Smooth muscle cell (in vitro differentiated cells): Measurements from ENCODE around the gene HOXB5. TPM values are rescaled to one million over a fixed set of nuclear protein-coding genes. Genes with fewer than 3 reads are reported as not detected.

Source experiments
- DNase-seq: peaks from one replicate; lab custom pipeline; 2025; ENCODE audit not compliant: unreplicated experiment; lab: John Stamatoyannopoulos, UW
- H2AFZ ChIP-seq: fragments of 200-600 bp; sonication (generic); 2 replicates; pipeline ENCODE4 v1.6.0; 2016; ENCODE audit warnings: antibody characterized with exemption, low read depth, mild to moderate bottlenecking
- H3F3A ChIP-seq: fragments of 200-600 bp; sonication (generic); 2 replicates; pipeline ENCODE4 v1.6.0; 2017; ENCODE audit warnings: antibody characterized with exemption, low read depth
- H3K27ac ChIP-seq: fragments of 200-600 bp; sonication (generic); 2 replicates; pipeline ENCODE4 v1.5.1; 2016; ENCODE audit warnings: low read depth, mild to moderate bottlenecking
- H3K27me3 ChIP-seq: fragments of 200-600 bp; sonication (generic); 2 replicates; pipeline ENCODE4 v1.6.1; 2016; ENCODE audit warnings: low read depth, mild to moderate bottlenecking
- H3K36me3 ChIP-seq: fragments of 200-600 bp; sonication (generic); 2 replicates; pipeline ENCODE4 v1.5.1; 2016; ENCODE audit warnings: low read depth
- H3K4me1 ChIP-seq: fragments of 200-600 bp; sonication (generic); 2 replicates; pipeline ENCODE4 v1.5.1; 2016; ENCODE audit warnings: low read depth
- H3K4me2 ChIP-seq: fragments of 200-600 bp; sonication (generic); 2 replicates; pipeline ENCODE4 v1.6.0; 2016; ENCODE audit warnings: mild to moderate bottlenecking
- H3K4me3 ChIP-seq: fragments of 200-600 bp; sonication (generic); 2 replicates; pipeline ENCODE4 v1.5.1; 2016; ENCODE audit warnings: mild to moderate bottlenecking
- H3K79me2 ChIP-seq: fragments of 200-600 bp; sonication (generic); 2 replicates; pipeline ENCODE4 v1.6.0; 2016; ENCODE audit warnings: low read depth, mild to moderate bottlenecking
- H3K9ac ChIP-seq: fragments of 200-600 bp; sonication (generic); 2 replicates; pipeline ENCODE4 v1.6.0; 2016; ENCODE audit warnings: low read depth
- H3K9me3 ChIP-seq: fragments of 200-600 bp; sonication (generic); replicated peaks from 2 replicates; pipeline ENCODE4 v1.5.1; 2016; ENCODE audit warnings: low read depth
- H4K20me1 ChIP-seq: fragments of 200-600 bp; sonication (generic); 2 replicates; pipeline ENCODE4 v1.6.0; 2016; ENCODE audit warnings: low read depth
- WGBS: methylation state at CpG from one replicate; pipeline ENCODE4 v1.1.7; 2016; ENCODE audit warnings: low lambda C conversion rate; 5-methylcytosine and 5-hydroxymethylcytosine counted together
- polyA plus RNA-seq: library from polyadenylated mRNA; unstranded; fragments of >200 nt; fragmentation: Nextera tagmentation; extraction: Ambion mirVana; gene quantifications from 2 replicates; pipeline ENCODE4 v1.2.1, GENCODE V29; 2016
- total RNA-seq: library from RNA; depleted of rRNA; stranded (reverse); fragments of >200 nt; gene quantifications from 2 replicates; pipeline ENCODE4 v1.2.3, GENCODE V29; 2014
- TF ChIP-seq, protein P1 (sequence below): fragments of 200-600 bp; sonication (generic); IDR thresholded peaks from 2 replicates; pipeline ENCODE4 v1.5.1; 2017; ENCODE audit warnings: borderline replicate concordance, mild to moderate bottlenecking, antibody characterized with exemption; ENCODE audit not compliant: insufficient read depth, poor library complexity, severe bottlenecking

Gene HOXB5
- total and polyA plus RNA-seq, 2 experiments from 2014 or later, result 0.49 to 1.8 TPM

DNA sequence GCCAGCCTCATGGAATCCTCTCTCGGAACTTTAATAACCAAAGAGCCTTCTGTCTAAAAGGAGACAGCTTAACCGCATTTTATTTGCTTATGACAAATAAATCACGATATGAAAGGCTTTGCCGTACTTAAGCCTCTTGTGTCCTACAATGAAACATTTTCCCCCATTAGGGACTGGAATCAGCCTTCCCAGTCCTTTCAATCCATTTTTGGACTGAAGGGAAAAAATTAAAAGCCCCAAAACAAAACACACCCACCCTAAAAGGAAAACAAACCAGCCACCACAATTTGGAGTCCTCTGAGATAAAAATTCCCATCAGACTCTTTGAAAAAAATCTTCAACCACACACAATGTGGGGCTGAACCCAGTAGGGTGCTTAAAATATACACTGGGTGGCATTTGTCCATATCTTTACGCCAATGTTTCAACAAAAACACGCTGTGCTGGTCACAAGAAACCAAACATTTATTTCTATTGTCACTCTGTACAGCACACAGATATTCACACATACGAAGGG lies 18.5 kb downstream of the HOXB5 start:
- TF ChIP-seq, protein P1, sequence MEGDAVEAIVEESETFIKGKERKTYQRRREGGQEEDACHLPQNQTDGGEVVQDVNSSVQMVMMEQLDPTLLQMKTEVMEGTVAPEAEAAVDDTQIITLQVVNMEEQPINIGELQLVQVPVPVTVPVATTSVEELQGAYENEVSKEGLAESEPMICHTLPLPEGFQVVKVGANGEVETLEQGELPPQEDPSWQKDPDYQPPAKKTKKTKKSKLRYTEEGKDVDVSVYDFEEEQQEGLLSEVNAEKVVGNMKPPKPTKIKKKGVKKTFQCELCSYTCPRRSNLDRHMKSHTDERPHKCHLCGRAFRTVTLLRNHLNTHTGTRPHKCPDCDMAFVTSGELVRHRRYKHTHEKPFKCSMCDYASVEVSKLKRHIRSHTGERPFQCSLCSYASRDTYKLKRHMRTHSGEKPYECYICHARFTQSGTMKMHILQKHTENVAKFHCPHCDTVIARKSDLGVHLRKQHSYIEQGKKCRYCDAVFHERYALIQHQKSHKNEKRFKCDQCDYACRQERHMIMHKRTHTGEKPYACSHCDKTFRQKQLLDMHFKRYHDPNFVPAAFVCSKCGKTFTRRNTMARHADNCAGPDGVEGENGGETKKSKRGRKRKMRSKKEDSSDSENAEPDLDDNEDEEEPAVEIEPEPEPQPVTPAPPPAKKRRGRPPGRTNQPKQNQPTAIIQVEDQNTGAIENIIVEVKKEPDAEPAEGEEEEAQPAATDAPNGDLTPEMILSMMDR, result no peak
- H3K9ac ChIP-seq, result no peak overlapping the region
- peaks cover 46% of the 10 kb centered on the region for H3K79me2 ChIP-seq

DNA sequence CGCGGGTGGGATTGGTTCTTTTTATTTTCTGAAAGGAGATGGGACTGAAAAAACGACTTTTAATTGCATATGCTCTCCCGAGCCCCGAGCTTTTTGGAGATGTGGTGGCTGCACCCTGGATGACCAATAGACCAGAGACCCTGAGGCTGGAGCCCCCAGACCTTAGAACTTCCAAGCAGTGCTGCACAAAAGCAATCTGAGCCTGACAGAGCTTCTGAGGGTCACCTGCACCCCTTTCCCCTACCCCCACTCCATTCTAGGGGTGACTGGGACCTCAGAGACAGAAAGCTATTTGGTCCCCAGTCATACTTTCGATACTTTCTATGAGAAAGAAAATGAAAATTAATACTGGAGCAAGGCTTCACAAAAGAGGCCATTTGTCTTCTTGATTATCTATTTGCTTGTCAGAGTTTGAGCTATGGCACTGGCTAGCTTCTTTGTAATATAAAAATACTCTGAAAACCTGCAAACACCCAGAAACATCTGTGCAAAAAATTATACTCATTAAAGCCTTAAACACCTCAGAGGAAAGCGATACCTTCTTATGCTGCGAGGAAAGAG lies 19.0 kb downstream of the HOXB5 start:
- Histone ChIP-seq H3K4me2 (peak overlapping the region; percentile 36), H3K36me3 (no peaks in the 10 kb centered on the region), H3K79me2 (peaks cover 48% of the 10 kb centered on the region), H3K4me1 (peaks cover 11% of the 10 kb centered on the region), H3K4me3 (no peak overlapping the region), H4K20me1 (peaks cover 97% of the 10 kb centered on the region), H3K9me3 (no peaks in the 10 kb centered on the region), H3K27ac (peak overlapping the region; percentile 1), H3K27me3 (peaks cover 88% of the 10 kb centered on the region), H2AFZ (no peak overlapping the region), H3K9ac (no peak overlapping the region), H3F3A (no peaks in the 10 kb centered on the region)
- TF ChIP-seq, protein P1, result no peak
- DNase-seq, result no peak
- WGBS, result 51% methylated on average over 8 of the region's 8 CpGs

More for the DNA sequence above, 18.5 kb downstream of the HOXB5 start:
- Histone ChIP-seq H3F3A (no peaks in the 10 kb centered on the region), H3K4me2 (peak overlapping the region; percentile 36), H3K4me1 (peaks cover 11% of the 10 kb centered on the region), H2AFZ (no peak overlapping the region), H3K36me3 (no peaks in the 10 kb centered on the region), H3K9me3 (no peaks in the 10 kb centered on the region), H3K27me3 (peaks cover 88% of the 10 kb centered on the region), H3K27ac (peak overlapping the region; percentile 1), H4K20me1 (peaks cover 97% of the 10 kb centered on the region), H3K4me3 (no peak overlapping the region)
- 61% methylated on average over 7 of the region's 7 CpGs for WGBS
- no peak for DNase-seq

DNA sequence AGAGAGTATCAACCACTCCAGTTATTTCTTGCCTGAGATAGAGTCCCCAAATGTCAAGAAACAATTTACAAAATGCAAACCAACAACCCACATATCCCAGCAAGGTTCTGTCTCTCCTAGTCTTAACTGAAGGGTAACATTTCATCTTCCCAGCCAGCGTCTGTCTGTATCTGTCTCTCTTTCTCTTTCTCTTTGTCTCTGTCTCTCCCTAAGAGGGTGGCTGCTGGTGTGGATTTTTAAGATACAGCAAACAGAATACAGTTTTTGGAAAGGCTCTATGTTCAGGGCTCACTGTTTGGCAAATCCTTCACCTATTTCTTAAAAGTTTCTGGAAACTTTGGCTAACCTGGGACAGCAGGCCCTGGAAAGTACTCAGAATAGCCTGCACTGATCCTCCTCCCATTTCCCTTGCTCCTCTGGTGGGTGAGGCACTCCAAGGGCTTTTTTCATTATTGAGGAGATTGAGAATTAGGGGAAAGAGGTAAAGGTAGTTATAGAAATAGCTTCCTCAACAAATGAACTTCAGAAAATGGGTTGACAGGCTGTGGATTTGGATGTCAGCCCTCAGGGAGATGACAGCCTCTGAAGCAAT lies 21.7 kb downstream of the HOXB5 start:
- TF ChIP-seq, protein P1, result no peak
- Histone ChIP-seq H3K4me1 (peaks cover 4% of the 10 kb centered on the region), H3K27ac (peak overlapping the region; percentile 64), H3K36me3 (no peaks in the 10 kb centered on the region), H3K4me3 (no peak overlapping the region), H2AFZ (no peak overlapping the region), H3K9ac (no peak overlapping the region), H3F3A (no peaks in the 10 kb centered on the region), H3K27me3 (peaks cover 98% of the 10 kb centered on the region), H3K79me2 (peaks cover 56% of the 10 kb centered on the region), H4K20me1 (peaks cover 100% of the 10 kb centered on the region), H3K4me2 (peak overlapping the region; percentile 64), H3K9me3 (no peaks in the 10 kb centered on the region)
- WGBS, result 89% methylated on average over 1 of the region's 1 CpG
- DNase-seq, result no peak
